ENCODE results near the gene IQSEC3.
"Not testable (repeated sequence)": the region's sequence is repeated elsewhere in the genome, so short reads cannot be mapped to it uniquely, and the experiment has no call there.

IQSEC3 gene

GRCh38 chr12:182381-182892, 115.9 kb downstream of the IQSEC3 start:
- FAIRE-seq, result no peak

DNA sequence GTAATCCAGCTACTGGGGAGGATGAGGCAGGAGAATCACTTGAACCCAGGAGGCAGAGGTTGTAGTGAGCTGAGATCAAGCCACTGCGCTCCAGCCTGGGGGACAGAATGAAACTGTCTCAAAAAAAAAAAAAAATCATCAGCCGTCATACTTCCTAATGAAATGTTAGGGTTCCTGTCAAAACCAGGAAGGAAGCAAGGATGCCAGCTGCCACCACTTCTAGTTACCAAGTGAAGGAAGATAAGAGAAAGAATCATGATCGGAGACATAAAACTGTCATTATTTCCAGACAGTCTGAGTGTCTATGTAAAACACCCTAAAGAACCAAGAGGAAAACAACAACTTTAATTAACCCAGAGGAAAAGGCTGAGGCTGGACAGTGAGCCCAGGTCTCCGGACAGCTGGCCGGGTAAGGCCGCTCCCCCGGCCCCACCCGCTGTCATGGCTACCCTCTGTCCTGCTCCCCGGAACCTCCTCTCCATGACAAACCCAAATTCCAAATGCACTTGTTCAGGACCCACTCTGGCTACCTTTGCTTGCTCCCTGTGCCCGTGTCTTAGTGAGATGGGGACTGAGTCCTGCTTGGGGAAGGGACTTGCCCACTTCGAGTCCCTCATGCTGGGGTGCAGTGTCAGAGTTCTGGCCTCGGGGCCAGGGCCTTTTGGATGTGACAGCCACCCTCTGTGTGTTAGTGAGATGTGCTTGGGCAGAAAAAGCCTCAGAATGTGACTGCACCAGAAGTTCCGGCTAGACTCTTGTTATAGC, 118.4 kb downstream of the IQSEC3 start:
- no peak for FAIRE-seq

DNA sequence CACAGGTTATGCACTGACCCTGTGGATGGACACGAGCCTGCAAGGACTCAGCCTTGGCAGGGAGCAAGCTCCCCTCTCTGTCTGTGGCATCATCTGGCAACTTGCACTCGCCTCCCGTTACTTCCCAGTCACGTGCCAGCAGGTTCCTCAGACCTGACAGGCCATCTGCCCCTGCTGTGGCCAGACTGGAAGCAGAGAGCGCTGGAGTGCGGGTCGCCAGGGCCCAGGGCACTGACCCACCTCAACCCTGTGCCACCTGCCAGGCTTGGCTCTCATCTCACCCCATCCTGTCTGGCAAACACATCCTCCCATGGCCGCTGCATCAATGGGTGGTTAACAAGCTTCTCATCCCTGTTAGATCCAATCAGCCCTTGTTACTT, 119.0 kb downstream of the IQSEC3 start:
- FAIRE-seq, result no peak

DNA sequence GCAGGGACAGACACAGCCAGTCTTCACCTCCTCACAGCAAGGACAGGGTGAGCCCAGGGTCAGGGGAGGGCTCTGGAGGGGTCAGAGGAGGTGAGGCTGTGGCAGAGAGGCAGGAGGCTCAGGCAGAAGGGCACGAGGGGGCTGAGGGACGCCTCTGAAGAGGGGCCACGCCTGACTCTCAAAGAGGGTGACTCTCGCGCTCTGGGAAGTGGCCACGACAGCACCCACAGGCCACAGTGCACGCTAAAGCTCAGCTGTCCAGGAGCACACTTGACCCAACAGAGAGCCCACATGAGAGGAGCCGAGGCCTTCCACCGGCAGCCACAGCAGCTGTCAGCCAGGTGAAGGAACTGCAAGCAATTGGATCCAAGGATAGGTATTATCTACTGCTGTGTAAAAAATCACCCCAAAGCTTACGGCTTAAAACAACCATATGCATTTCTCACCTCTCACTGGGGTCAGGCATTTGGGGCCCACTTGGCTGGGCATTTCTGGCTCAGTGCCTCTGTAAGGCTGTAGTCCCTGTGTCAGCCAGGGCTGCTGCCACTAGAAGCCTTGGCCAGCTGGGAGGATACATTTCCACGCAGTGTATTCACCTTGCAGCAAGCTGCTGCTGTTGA, 119.5 kb downstream of the IQSEC3 start:
- no peak for FAIRE-seq

- FAIRE-seq, result not testable (repeated sequence)
Measured at GRCh38 chr12:187986-188909, 121.7 kb downstream of the IQSEC3 start.

GRCh38 chr12:188910-189621, 122.5 kb downstream of the IQSEC3 start:
- FAIRE-seq, result no peak

GRCh38 chr12:189622-189962, 123.0 kb downstream of the IQSEC3 start:
- no peak for FAIRE-seq

DNA sequence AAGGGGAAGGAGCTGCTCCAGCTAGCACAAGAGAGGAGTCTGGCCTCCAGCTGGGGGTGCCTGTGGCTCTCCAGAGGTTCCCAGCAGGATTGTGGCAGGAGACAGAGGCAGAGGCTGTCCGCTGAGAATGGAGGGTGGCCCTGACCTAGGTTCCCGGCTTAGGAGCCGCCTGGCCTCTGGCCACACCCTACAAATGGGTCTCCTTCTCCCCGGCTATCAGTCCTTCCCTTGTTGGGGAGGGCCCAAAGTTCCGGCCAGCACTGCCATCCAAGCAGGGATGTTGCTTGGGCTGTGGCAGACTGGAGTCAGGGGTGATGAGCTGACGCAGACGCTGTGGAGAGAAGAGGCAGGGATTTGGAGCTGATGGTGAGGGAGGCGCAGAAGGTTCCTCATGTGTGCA, 124.3 kb downstream of the IQSEC3 start:
- no peak for FAIRE-seq

- no peak for FAIRE-seq
Measured at GRCh38 chr12:191541-191940, 125.0 kb downstream of the IQSEC3 start.

- no peak for FAIRE-seq
Measured at GRCh38 chr12:193261-193660, 126.7 kb downstream of the IQSEC3 start.

DNA sequence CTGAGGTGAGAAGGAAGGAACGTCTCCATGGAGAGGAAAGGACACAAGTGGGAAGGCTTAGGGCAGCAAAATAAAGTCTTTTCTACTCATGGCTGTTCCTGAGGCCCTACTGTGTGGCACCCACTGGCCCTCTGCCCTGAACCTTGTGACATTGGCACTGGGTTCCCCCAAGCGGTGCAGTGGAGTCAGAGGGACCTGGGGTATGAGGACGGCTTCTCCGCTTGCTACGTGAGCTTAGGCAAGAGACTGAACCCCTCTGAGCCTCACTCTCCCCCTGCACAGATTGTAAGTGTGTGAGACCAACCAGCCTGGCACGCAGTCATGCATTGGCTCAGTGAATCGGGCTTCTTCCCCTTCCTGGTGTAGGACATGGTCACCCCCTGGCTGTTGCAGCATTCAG, 127.7 kb downstream of the IQSEC3 start:
- no peak for FAIRE-seq

GRCh38 chr12:195156-195555, 128.6 kb downstream of the IQSEC3 start:
- FAIRE-seq, result no peak

DNA sequence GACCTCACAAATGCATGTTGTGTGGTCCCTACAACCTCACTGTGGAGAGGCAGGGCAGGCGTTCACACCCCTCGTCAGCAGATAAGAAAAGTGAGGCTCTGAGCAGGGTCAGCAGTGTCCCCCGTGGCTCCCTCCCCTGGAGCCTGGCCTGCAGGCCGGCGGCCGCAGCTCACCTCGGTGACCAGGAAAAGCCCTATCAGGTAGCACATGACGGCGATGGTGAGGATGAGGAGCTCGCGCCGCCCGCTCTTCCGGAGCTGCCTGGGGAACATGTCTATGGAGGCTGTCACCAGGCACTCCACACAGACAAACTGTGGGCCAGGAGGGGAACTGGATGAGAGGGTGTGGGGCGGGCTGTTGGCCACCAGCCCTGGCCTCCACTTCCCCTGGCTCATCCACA, 129.4 kb downstream of the IQSEC3 start:
- FAIRE-seq, result no peak

DNA sequence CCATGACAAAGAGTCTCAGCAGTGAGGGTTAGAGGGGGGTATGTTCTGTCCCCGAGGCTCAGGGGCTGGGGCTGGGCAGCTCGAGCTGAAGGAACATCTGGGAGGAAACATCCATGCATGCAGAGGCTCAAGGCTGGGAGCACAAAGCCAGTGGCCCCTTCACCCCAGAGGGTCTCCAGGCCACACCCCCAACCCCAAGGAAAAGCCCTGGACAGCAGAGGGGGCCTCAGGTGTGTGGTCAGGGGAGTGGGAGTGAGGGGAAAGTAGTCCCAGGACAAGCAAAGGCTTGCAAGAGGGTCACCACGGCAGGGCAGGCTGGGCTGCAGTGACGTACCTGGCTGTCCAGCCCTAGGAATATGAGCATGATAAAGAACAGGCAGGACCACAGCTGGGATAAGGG, 129.9 kb downstream of the IQSEC3 start:
- FAIRE-seq, result no peak

GRCh38 chr12:197347-197746, 130.8 kb downstream of the IQSEC3 start:
- FAIRE-seq, result no peak

DNA sequence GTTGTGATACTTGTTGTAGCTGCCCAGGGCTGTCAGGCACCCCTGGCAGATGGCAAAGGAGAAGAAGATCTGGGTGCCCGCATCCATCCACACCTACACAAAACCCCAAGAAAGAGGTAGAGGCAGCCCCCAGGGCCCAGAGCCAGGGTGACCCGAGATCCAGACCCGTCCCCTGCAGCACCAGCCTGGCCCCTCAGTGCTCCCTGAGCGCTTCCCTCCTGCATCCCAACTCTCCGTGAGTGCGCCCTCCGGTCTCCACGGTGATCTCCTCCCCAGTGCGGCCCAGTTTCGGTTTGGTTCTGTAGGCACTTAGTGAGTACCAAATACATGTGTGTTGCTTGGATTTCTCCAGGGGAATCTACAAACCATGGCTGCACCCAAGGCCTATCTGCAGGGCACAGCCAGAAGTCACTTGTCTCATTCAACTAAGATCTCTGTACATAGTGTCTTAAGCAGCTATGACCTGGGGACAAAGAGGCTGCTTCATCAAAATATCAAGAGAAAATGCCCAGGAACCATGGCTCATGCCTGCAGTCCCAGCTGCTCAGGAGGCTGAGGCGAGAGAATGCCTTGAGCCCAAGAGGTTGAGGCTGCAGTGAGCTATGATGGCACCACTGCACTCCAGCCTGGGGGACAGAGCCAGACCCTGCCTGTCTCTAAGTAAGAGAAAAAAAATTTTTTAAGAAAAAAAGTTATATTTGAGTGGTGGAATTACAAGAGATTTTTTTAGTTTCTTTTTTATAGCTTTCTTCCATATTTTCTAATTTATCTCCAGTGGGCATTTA, 131.5 kb downstream of the IQSEC3 start:
- FAIRE-seq, result no peak

- FAIRE-seq, result no peak
Measured at GRCh38 chr12:198705-199104, 132.1 kb downstream of the IQSEC3 start.

- no peak for FAIRE-seq
Measured at GRCh38 chr12:201361-201760, 134.8 kb downstream of the IQSEC3 start.

DNA sequence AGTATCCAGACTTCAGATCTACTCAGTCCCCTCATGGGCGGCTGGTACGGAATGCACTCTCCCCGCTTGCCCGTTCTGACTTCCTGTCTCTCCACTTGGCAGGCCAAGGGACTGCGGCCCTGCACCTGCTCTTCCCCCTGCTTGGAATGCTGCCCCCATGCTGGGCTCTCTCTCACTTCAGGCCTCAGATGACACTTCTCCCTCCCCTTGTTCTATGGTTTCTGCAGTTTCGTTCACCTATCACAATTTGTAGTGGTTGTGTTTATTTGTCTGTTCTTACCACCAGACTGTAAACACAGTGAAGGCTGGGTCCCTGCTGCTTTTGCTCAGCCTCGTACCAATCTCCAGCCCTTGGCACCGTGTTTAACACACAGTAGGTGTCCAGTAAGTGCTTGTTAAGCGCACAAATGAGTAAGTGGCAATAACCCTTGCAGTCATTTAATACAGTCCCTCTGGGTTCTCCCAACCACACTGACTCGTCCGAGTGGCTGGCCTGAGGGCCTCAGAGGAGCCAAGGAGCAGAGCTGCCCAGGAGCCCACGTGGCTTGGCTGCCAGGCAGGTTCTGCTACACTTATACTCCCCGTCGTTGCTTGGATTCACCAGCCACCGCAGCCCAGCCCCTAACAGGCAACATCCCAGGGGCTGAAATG, 135.6 kb downstream of the IQSEC3 start:
- no peak for FAIRE-seq

GRCh38 chr12:203074-203461, 136.5 kb downstream of the IQSEC3 start:
- no peak for FAIRE-seq

- FAIRE-seq, result no peak
Measured at GRCh38 chr12:203462-204260, 137.1 kb downstream of the IQSEC3 start.

All from endometrium (tissue), 2 donors.